Body of pancreas (tissue), 4 donors: ENCODE measurements around the gene SLCO3A1. TPM values are rescaled to one million over a fixed set of nuclear protein-coding genes. Genes with fewer than 3 reads are reported as not detected.
A peak's percentile ranks its signal among the peaks of the same experiment; 100 is the strongest.

ENCODE experiments used
- ATAC-seq: fragments of 150-250 bp; one replicate; pipeline ENCODE4 v1.9.1; 2016
- DNase-seq, 4 donors: peaks; one replicate each; pipeline ENCODE4 v3.0.0-alpha.2; 2019
- H3K27ac ChIP-seq, 4 donors: fragments of 200-600 bp; sonication (generic); 1 replicate in 3 of 4; 2 replicates in 1 of 4; pipeline versions ENCODE4 v1.5.1 to v1.6.1; 2016 to 2019; ENCODE audit warnings: mild to moderate bottlenecking in 1 of 4, mixed read lengths in 1 of 4, moderate library complexity in 1 of 4
- H3K27me3 ChIP-seq, 2 donors: fragments of 200-600 bp; sonication (generic); one replicate each; pipeline ENCODE4 v1.6.0; 2016; ENCODE audit warnings: mild to moderate bottlenecking in 1 of 2
- H3K36me3 ChIP-seq, 2 donors: fragments of 200-600 bp; sonication (generic); replicated peaks in 1 of 2; 2 replicates each; pipeline ENCODE4 v1.5.1; 2016; ENCODE audit warnings: low read depth in 2 of 2; ENCODE audit not compliant: insufficient read depth in 1 of 2
- H3K4me1 ChIP-seq: fragments of 200-600 bp; sonication (generic); one replicate; pipeline ENCODE4 v1.6.0; 2016
- H3K4me3 ChIP-seq, 2 donors: fragments of 200-600 bp; sonication (generic); 1 replicate in 1 of 2; 2 replicates in 1 of 2; pipeline ENCODE4 v1.5.1; 2016 to 2019
- H3K9me3 ChIP-seq, 3 donors: fragments of 200-600 bp; sonication (generic); 1 replicate in 2 of 3; 2 replicates in 1 of 3; pipeline ENCODE4 v1.5.1; 2016
- CTCF ChIP-seq, 7 experiments: fragments of 450-650 bp in 4 of 7; fragments of 200-600 bp in 3 of 7; sonication (generic) in 3 of 7; IDR thresholded peaks; one replicate each; pipeline ENCODE4 v1.5.1; 2016 to 2019; ENCODE audit warnings: antibody characterized with exemption in 7 of 7
- POLR2A ChIP-seq, 3 donors: fragments of 450-650 bp; IDR thresholded peaks; one replicate each; pipeline ENCODE4 v1.6.1; 2016; ENCODE audit warnings: antibody characterized with exemption in 3 of 3, mild to moderate bottlenecking in 2 of 3
- WGBS, 2 donors: methylation state at CpG; one replicate each; pipeline ENCODE4 v1.1.5; 2017; 5-methylcytosine and 5-hydroxymethylcytosine counted together
- intact Hi-C: fragments of 100-400 bp; cut with DNase I; formaldehyde crosslinking; loops from one replicate; pipeline ENCODE4 v1.15.1; 2023
- total RNA-seq, 2 donors: library from RNA; depleted of rRNA; stranded (reverse); fragments of >200 nt; gene quantifications; one replicate each; pipeline ENCODE4 v1.1.0, GENCODE V29; 2016

The SLCO3A1 gene
- total RNA-seq, 2 donors from 2014 or later, result 5.7 to 12.9 TPM

- H3K27ac ChIP-seq, result peak overlapping the region; percentile 32 to 83 (median 80)
- TF ChIP-seq POLR2A (IDR thresholded peaks at IDR 0.05), result no peak
- TF ChIP-seq CTCF (IDR thresholded peaks at IDR 0.05), result no peak
- H3K4me3 ChIP-seq, result no peak overlapping the region
- DNase-seq, result no peak
- WGBS, 2 donors, result 43 to 51% methylated on average over 8 of the region's 8 CpGs
- peaks cover 53% of the 10 kb centered on the region for H3K4me1 ChIP-seq
- H3K27me3 ChIP-seq, result no peaks in the 10 kb centered on the region
- intact Hi-C loops, result no loop called here
- ATAC-seq, result no peak
- H3K9me3 ChIP-seq, result no peaks in the 10 kb centered on the region
- no peaks in the 10 kb centered on the region for H3K36me3 ChIP-seq
Measured at GRCh38 chr15:91940496-91941381, 87.2 kb downstream of the SLCO3A1 start.

- Histone ChIP-seq H3K4me3 (no peak overlapping the region), H3K27ac (peak overlapping the region; percentile 70 to 83 (median 80)), H3K4me1 (peaks cover 66% of the 10 kb centered on the region), H3K36me3 (no peaks in the 10 kb centered on the region), H3K27me3 (no peaks in the 10 kb centered on the region), H3K9me3 (no peaks in the 10 kb centered on the region)
- no peak for ATAC-seq
- WGBS, 2 donors, result 61 to 74% methylated on average over 9 of the region's 9 CpGs
- TF ChIP-seq CTCF (IDR thresholded peaks at IDR 0.05) (no peak), POLR2A (IDR thresholded peaks at IDR 0.05) (no peak)
- intact Hi-C loops, result no loop called here
- DNase-seq, result no peak
Measured at GRCh38 chr15:91941871-91942658, 88.6 kb downstream of the SLCO3A1 start.

- H3K4me3 ChIP-seq, result no peak overlapping the region
- H3K27ac ChIP-seq, result peak overlapping the region; percentile 70 to 83 (median 80)
- H3K36me3 ChIP-seq, result no peaks in the 10 kb centered on the region
- WGBS, 2 donors, result 28% methylated on average over 9 of the region's 9 CpGs
- TF ChIP-seq POLR2A (IDR thresholded peaks at IDR 0.05) (peak in 2 of 3 donors; percentile 24 to 29), CTCF (IDR thresholded peaks at IDR 0.05) (no peak)
- H3K4me1 ChIP-seq, result peaks cover 74% of the 10 kb centered on the region
- ATAC-seq (peak; percentile 80), DNase-seq (peak; percentile 67 to 90 (median 77))
- no peaks in the 10 kb centered on the region for H3K9me3 ChIP-seq
- no peaks in the 10 kb centered on the region for H3K27me3 ChIP-seq
- intact Hi-C loops, result no loop called here
Measured at GRCh38 chr15:91942720-91943394, 89.3 kb downstream of the SLCO3A1 start.

GRCh38 chr15:91944331-91944730 is 90.8 kb downstream of the SLCO3A1 start:
- H3K27me3 ChIP-seq, result no peaks in the 10 kb centered on the region
- intact Hi-C loops, result no loop called here
- 44 to 47% methylated on average over 6 of the region's 6 CpGs for WGBS, 2 donors
- DNase-seq (peak in 1 of 4 donors; percentile 40), ATAC-seq (no peak)
- H3K4me3 ChIP-seq, result no peak overlapping the region
- H3K36me3 ChIP-seq, result no peaks in the 10 kb centered on the region
- H3K27ac ChIP-seq, result peak overlapping the region; percentile 3 to 83 (median 80)
- TF ChIP-seq CTCF (IDR thresholded peaks at IDR 0.05) (no peak), POLR2A (IDR thresholded peaks at IDR 0.05) (no peak)
- H3K9me3 ChIP-seq, result no peaks in the 10 kb centered on the region
- H3K4me1 ChIP-seq, result peaks cover 82% of the 10 kb centered on the region
